Activated CD8-positive, alpha-beta T cell treated with anti-CD3 and anti-CD28 coated beads for 36 hours (primary cell): ENCODE measurements around the gene TP63. TPM values are rescaled to one million over a fixed set of nuclear protein-coding genes. Genes with fewer than 3 reads are reported as not detected.
A peak's percentile ranks its signal among the peaks of the same experiment; 100 is the strongest.

Experiments used
- ATAC-seq: fragments of 200-7000 bp; cut with Tn5 transposase; one replicate; pipeline ENCODE4 v1.10.0; 2021; ENCODE audit warnings: mild to moderate bottlenecking, moderate library complexity
- CTCF ChIA-PET: fragments of 350-600 bp; sonication (Branson Sonifier 250); formaldehyde crosslinking; loops from one replicate; lab custom pipeline; 2021; ENCODE audit warnings: antibody characterized with exemption; lab: Charles Lee
- POLR2A ChIA-PET: fragments of 350-600 bp; sonication (Branson Sonifier 250); formaldehyde crosslinking; loops from one replicate; lab custom pipeline; 2021; ENCODE audit warnings: antibody characterized with exemption; lab: Charles Lee
- DNase-seq: peaks from one replicate; pipeline ENCODE4 v3.0.0-alpha.2; 2020
- H3K27ac Mint-ChIP-seq: one replicate; pipeline ENCODE4 v1.8.0; 2021; ENCODE audit warnings: mild to moderate bottlenecking, mixed read lengths
- H3K27me3 Mint-ChIP-seq: one replicate; pipeline ENCODE4 v1.8.0; 2021; ENCODE audit warnings: mixed read lengths
- H3K36me3 Mint-ChIP-seq: one replicate; pipeline ENCODE4 v1.8.0; 2021; ENCODE audit warnings: low read depth, mixed read lengths
- H3K4me1 Mint-ChIP-seq: one replicate; pipeline ENCODE4 v1.8.0; 2021; ENCODE audit warnings: low read depth, mixed read lengths
- H3K4me3 Mint-ChIP-seq: one replicate; pipeline ENCODE4 v1.8.0; 2021; ENCODE audit warnings: mild to moderate bottlenecking, moderate library complexity, mixed read lengths
- H3K9me3 Mint-ChIP-seq: one replicate; pipeline ENCODE4 v1.8.0; 2021; ENCODE audit warnings: mixed read lengths
- intact Hi-C: fragments of 100-400 bp; cut with micrococcal nuclease; formaldehyde crosslinking; loops from one replicate; pipeline ENCODE4 v1.10.0; 2022
- total RNA-seq, 2 experiments: library from RNA; stranded (reverse); gene quantifications; one replicate each; pipeline ENCODE4 v1.2.3, GENCODE V29; 2021
- TF ChIP-seq, protein P1 (sequence below): fragments of 200-600 bp; IDR thresholded peaks from one replicate; pipeline ENCODE4 v1.8.0; 2022; ENCODE audit warnings: antibody characterized with exemption, mild to moderate bottlenecking

TP63 gene
- total RNA-seq = under 1 TPM; 0.07 to 0.23 TPM

- Mint-ChIP-seq H3K36me3 (no peaks in the 10 kb centered on the region), H3K4me3 (no peak within 1 kb of the TSS), H3K27ac (no peak within 1 kb of the TSS), H3K4me1 (peaks cover 17% of the 10 kb centered on the region), H3K9me3 (no peaks in the 10 kb centered on the region), H3K27me3 (no peaks in the 10 kb centered on the region)
- intact Hi-C loops = no loop called here
- CTCF ChIA-PET = no interaction called here
- TF ChIP-seq, protein P1, sequence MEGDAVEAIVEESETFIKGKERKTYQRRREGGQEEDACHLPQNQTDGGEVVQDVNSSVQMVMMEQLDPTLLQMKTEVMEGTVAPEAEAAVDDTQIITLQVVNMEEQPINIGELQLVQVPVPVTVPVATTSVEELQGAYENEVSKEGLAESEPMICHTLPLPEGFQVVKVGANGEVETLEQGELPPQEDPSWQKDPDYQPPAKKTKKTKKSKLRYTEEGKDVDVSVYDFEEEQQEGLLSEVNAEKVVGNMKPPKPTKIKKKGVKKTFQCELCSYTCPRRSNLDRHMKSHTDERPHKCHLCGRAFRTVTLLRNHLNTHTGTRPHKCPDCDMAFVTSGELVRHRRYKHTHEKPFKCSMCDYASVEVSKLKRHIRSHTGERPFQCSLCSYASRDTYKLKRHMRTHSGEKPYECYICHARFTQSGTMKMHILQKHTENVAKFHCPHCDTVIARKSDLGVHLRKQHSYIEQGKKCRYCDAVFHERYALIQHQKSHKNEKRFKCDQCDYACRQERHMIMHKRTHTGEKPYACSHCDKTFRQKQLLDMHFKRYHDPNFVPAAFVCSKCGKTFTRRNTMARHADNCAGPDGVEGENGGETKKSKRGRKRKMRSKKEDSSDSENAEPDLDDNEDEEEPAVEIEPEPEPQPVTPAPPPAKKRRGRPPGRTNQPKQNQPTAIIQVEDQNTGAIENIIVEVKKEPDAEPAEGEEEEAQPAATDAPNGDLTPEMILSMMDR = no peak
- DNase-seq (no peak), ATAC-seq (no peak)
- POLR2A ChIA-PET = no interaction called here
These were observed at the start of gene TP63 for GRCh38 chr3:189631373-189631408. TSS of gene TP63 (plus strand) at chr3:189631389. CDS start at chr3:189631516, 127 bp downstream.

- Mint-ChIP-seq H3K4me1 (peaks cover 11% of the 10 kb centered on the region), H3K9me3 (peaks cover 3% of the 10 kb centered on the region), H3K4me3 (no peak overlapping the region), H3K27ac (no peak overlapping the region), H3K27me3 (no peaks in the 10 kb centered on the region), H3K36me3 (peaks cover 2% of the 10 kb centered on the region)
- POLR2A ChIA-PET = no interaction called here
- DNase-seq = no peak
- TF ChIP-seq, protein P1 = no peak
- ATAC-seq = no peak
- CTCF ChIA-PET = no interaction called here
- intact Hi-C loops = no loop called here
These were observed 49.0 kb upstream of the TP63 start for GRCh38 chr3:189582179-189582578.

GRCh38 chr3:189584645-189585044 lies 46.5 kb upstream of the TP63 start:
- intact Hi-C loops = no loop called here
- ATAC-seq = no peak
- no peak for DNase-seq
- ChIA-PET CTCF (interaction anchor here (1.4 kb wide), 1 partner anchor 312 kb away, joined by 3 read pairs; no protein-coding TSS in a partner anchor), POLR2A (no interaction called here)
- no peak overlapping the region for H3K27ac Mint-ChIP-seq
- no peaks in the 10 kb centered on the region for H3K36me3 Mint-ChIP-seq
- H3K4me3 Mint-ChIP-seq = no peak overlapping the region
- no peaks in the 10 kb centered on the region for H3K9me3 Mint-ChIP-seq
- H3K4me1 Mint-ChIP-seq = peaks cover 16% of the 10 kb centered on the region
- TF ChIP-seq, protein P1 = no peak
- no peaks in the 10 kb centered on the region for H3K27me3 Mint-ChIP-seq

DNA sequence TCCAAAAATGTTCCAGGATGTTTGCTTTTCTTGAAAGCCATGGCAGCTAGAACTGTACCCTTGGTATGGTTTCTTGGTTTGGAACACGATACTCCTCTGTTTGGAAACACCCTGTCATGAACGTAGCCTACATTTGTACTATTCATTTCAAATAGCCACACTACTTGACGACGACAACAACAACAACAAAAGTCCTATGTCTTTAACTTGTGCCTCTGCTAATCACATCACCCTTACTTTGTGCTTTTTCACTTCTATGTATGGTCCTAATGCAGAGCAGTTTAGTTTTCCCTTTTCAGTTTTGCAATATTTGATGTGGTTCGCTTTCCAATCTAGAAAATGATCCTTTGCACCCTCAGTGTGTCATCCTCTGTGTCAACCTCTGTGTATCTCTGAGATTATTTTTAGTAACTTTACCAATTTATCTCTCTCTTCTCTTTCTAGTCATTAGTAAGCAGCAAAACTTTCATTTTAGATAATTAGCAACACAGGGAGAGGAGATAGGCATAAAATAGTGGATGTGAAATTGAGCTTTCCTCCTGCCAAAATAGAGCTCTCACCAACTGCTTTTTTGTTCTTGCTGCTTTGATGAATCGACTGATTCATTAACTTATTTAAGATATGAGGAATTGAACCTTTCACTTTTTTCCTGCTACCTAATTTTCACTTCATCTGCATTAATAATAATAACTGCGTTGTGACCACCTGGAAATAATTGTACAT lies 44.1 kb upstream of the TP63 start:
- ChIA-PET CTCF (no interaction called here), POLR2A (no interaction called here)
- no peaks in the 10 kb centered on the region for H3K36me3 Mint-ChIP-seq
- intact Hi-C loops = no loop called here
- TF ChIP-seq, protein P1 = no peak
- DNase-seq = no peak
- H3K27ac Mint-ChIP-seq = no peak overlapping the region
- H3K4me1 Mint-ChIP-seq = peaks cover 16% of the 10 kb centered on the region
- H3K9me3 Mint-ChIP-seq = peaks cover 3% of the 10 kb centered on the region
- H3K4me3 Mint-ChIP-seq = no peak overlapping the region
- no peaks in the 10 kb centered on the region for H3K27me3 Mint-ChIP-seq
- ATAC-seq = peak; percentile 64

DNA sequence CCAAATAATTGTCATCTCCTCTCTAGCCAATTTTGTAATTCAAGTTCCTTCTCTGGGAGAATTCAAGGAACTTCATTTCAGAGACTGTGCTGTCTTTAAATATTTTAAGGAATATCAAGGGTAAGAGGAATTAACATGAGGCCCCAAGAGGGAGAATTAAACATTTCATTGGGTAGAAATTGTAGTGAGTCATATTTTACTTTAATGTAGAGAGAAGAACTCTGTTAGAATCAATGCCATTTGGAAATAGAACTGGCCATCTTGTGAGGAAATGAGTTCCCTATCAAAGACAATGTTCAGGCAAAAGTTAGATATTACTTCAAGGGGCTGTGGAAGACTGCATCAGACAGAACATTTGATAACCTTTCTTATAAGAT lies 43.5 kb upstream of the TP63 start:
- TF ChIP-seq, protein P1 = no peak
- POLR2A ChIA-PET = no interaction called here
- intact Hi-C loops = no loop called here

More for the DNA sequence above, 43.5 kb upstream of the TP63 start:
- ATAC-seq (no peak), DNase-seq (no peak)
- H3K27me3 Mint-ChIP-seq = no peaks in the 10 kb centered on the region
- peaks cover 16% of the 10 kb centered on the region for H3K4me1 Mint-ChIP-seq
- no peak overlapping the region for H3K27ac Mint-ChIP-seq
- no peaks in the 10 kb centered on the region for H3K36me3 Mint-ChIP-seq
- CTCF ChIA-PET = no interaction called here
- no peak overlapping the region for H3K4me3 Mint-ChIP-seq
- peaks cover 5% of the 10 kb centered on the region for H3K9me3 Mint-ChIP-seq
